GM23248 (cell line): Measurements from ENCODE around the gene PPP1R3E. TPM values are rescaled to one million over a fixed set of nuclear protein-coding genes. Genes with fewer than 3 reads are reported as not detected.
A peak's percentile ranks its signal among the peaks of the same experiment; 100 is the strongest.

Source experiments
- DNase-seq: peaks from one replicate; pipeline ENCODE4 v3.0.0-alpha.2; 2015
- H2AFZ ChIP-seq: fragments of 200-600 bp; sonication (generic); 2 replicates; pipeline ENCODE4 v1.6.1; 2016; ENCODE audit warnings: antibody characterized with exemption
- H3F3A ChIP-seq: fragments of 200-600 bp; sonication (generic); 2 replicates; pipeline ENCODE4 v1.6.1; 2016; ENCODE audit warnings: mild to moderate bottlenecking, antibody characterized with exemption, mixed run types; ENCODE audit not compliant: insufficient read depth
- H3K27ac ChIP-seq: fragments of 200-600 bp; sonication (generic); 2 replicates; pipeline ENCODE4 v1.5.1; 2016; ENCODE audit warnings: mild to moderate bottlenecking
- H3K27me3 ChIP-seq: fragments of 200-600 bp; sonication (generic); replicated peaks from 2 replicates; pipeline ENCODE4 v1.6.1; 2016; ENCODE audit warnings: mild to moderate bottlenecking; ENCODE audit not compliant: insufficient read depth
- H3K36me3 ChIP-seq: fragments of 200-600 bp; sonication (generic); 2 replicates; pipeline ENCODE4 v1.6.1; 2016; ENCODE audit warnings: low read depth, mild to moderate bottlenecking
- H3K4me1 ChIP-seq: fragments of 200-600 bp; sonication (generic); 2 replicates; pipeline ENCODE4 v1.6.1; 2016; ENCODE audit warnings: mild to moderate bottlenecking; ENCODE audit not compliant: insufficient read depth
- H3K4me2 ChIP-seq: fragments of 200-600 bp; sonication (generic); one replicate; pipeline ENCODE4 v1.6.1; 2016; ENCODE audit warnings: mild to moderate bottlenecking; ENCODE audit not compliant: unreplicated experiment
- H3K4me3 ChIP-seq: fragments of 200-600 bp; sonication (generic); 2 replicates; pipeline ENCODE4 v1.5.1; 2016; ENCODE audit warnings: mild to moderate bottlenecking
- H3K79me2 ChIP-seq: fragments of 200-600 bp; sonication (generic); 2 replicates; pipeline ENCODE4 v1.6.1; 2016; ENCODE audit warnings: mild to moderate bottlenecking; ENCODE audit not compliant: insufficient read depth
- H3K9ac ChIP-seq: fragments of 200-600 bp; sonication (generic); 2 replicates; pipeline ENCODE4 v1.6.1; 2016; ENCODE audit warnings: mild to moderate bottlenecking
- H3K9me2 ChIP-seq: fragments of 200-600 bp; sonication (generic); 2 replicates; pipeline ENCODE4 v1.6.1; 2016; ENCODE audit warnings: mixed run types, mild to moderate bottlenecking, moderate library complexity; ENCODE audit not compliant: insufficient read depth
- H3K9me3 ChIP-seq: fragments of 200-600 bp; sonication (generic); one replicate; pipeline ENCODE4 v1.6.1; 2017; ENCODE audit warnings: low read depth
- H4K20me1 ChIP-seq: fragments of 200-600 bp; sonication (generic); 2 replicates; pipeline ENCODE4 v1.6.0; 2016; ENCODE audit not compliant: insufficient read depth
- EZH2 ChIP-seq: fragments of 200-600 bp; sonication (generic); IDR thresholded peaks from 2 replicates; pipeline ENCODE4 v1.6.1; 2018; ENCODE audit warnings: antibody characterized with exemption, mild to moderate bottlenecking; ENCODE audit not compliant: insufficient read depth, poor library complexity, severe bottlenecking
- EZH2phosphoT487 ChIP-seq: fragments of 200-600 bp; sonication (generic); IDR thresholded peaks from 2 replicates; pipeline ENCODE4 v1.6.1; 2018; ENCODE audit warnings: antibody characterized with exemption, moderate library complexity, mild to moderate bottlenecking, low read depth; ENCODE audit not compliant: insufficient read depth
- WGBS, 2 experiments: methylation state at CpG; one replicate each; pipeline ENCODE4 v1.1.6; 2015 to 2017; ENCODE audit warnings: low lambda C conversion rate in 2 of 2, low coverage in 1 of 2; ENCODE audit errors: missing lambda C conversion rate in 2 of 2; 5-methylcytosine and 5-hydroxymethylcytosine counted together
- in situ Hi-C: fragments of 300-500 bp; cut with MboI; formaldehyde crosslinking; loops from 2 replicates; pipeline ENCODE4 v1.15.0; 2020
- polyA plus RNA-seq: library from polyadenylated mRNA; unstranded; fragments of >200 nt; fragmentation: Nextera tagmentation; extraction: Ambion mirVana; gene quantifications from 2 replicates; pipeline ENCODE4 v1.2.1, GENCODE V29; 2016
- total RNA-seq: library from RNA; depleted of rRNA; stranded (reverse); fragments of >200 nt; shearing (Covaris generic); gene quantifications from 2 replicates; pipeline ENCODE4 v1.2.3, GENCODE V29; 2014

Gene PPP1R3E
- total and polyA plus RNA-seq, 2 experiments from 2014 or later, result 1.4 to 4.1 TPM

DNA sequence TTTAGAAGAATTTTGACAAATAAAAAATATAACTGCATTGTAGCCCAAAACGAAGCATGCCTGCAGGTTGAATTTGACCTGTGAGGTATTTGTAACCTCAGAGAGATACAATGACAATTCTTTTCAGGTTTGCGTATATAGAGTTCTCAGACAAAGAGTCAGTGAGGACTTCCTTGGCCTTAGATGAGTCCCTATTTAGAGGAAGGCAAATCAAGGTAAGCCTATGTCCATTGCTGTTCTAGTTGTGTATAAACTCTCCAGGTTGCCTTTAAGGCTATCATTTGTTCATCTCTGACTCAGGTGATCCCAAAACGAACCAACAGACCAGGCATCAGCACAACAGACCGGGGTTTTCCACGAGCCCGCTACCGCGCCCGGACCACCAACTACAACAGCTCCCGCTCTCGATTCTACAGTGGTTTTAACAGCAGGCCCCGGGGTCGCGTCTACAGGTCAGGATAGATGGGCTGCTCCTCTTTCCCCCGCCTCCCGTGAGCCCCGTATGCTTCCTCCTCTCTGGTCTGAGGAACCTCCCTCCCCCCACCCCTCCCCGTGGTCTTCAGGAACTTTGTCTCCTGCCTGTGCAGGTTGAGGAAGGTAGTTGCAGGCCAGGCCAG is 21.3 kb upstream of the PPP1R3E start:
- no peak overlapping the region for H3K4me2 ChIP-seq
- H3K79me2 ChIP-seq, result peaks cover 31% of the 10 kb centered on the region
- no peaks in the 10 kb centered on the region for H3K9me2 ChIP-seq
- H3K36me3 ChIP-seq, result peaks cover 33% of the 10 kb centered on the region
- in situ Hi-C loops, result no loop called here
- no peak for DNase-seq
- 83 to 87% methylated on average over 12 to 18 of the region's 18 CpGs for WGBS, 2 experiments
- no peak overlapping the region for H3K9ac ChIP-seq
- peaks cover 8% of the 10 kb centered on the region for H3K4me1 ChIP-seq
- no peak for TF ChIP-seq EZH2
- TF ChIP-seq EZH2phosphoT487, result no peak
- H3K27me3 ChIP-seq, result no peaks in the 10 kb centered on the region
- peaks cover 56% of the 10 kb centered on the region for H3F3A ChIP-seq
- no peak overlapping the region for H3K27ac ChIP-seq
- no peak overlapping the region for H2AFZ ChIP-seq
- H3K4me3 ChIP-seq, result no peak overlapping the region
- no peaks in the 10 kb centered on the region for H4K20me1 ChIP-seq
- no peaks in the 10 kb centered on the region for H3K9me3 ChIP-seq

DNA sequence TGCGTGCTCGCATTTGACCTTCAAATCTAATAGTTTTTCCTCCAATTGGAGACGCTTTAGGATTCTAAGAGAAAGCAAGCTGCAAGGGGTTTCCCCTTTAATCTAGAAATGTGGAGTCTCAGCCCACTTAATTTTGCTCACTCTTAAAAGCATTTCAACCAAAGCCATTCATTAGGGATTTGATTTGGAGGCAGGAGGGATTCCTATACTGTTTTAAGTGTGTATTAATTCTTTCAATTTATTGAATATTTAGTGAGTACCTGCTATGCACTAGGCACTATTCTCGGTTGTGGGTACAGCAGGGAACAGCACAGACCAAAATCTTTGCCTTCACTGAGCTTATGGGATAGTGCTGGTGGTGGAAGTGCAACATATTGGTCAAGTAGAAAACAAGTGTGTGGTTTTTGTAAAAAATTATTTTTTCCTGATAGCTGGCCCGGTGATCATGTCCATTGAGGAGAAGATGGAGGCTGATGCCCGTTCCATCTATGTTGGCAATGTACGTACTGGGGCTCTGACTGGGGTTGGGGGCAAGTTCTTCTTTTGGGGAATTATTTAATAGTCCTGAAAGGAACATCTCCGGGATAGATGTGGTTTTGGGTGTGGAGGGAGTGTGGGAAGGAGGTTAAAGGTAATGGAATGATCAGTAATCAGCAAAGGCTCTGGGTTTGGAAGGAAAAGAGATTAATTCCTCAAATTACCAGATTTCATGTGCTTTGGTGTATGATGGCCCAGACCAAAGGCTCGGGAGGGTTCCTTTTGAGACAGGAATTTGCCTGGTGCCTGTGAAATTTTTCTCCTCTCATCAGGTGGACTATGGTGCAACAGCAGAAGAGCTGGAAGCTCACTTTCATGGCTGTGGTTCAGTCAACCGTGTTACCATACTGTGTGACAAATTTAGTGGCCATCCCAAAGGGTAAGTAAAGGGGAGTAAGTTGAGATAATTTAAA is 20.2 kb upstream of the PPP1R3E start:
- Histone ChIP-seq H3K4me3 (peak overlapping the region; percentile 86), H3K79me2 (peaks cover 32% of the 10 kb centered on the region), H3F3A (peaks cover 59% of the 10 kb centered on the region), H3K9ac (peak overlapping the region; percentile 97), H4K20me1 (no peaks in the 10 kb centered on the region), H2AFZ (0 out of 2 replicates have a peak overlapping the region, but pooled peaks have one; percentile 10), H3K4me2 (peak overlapping the region; percentile 93), H3K27ac (peak overlapping the region; percentile 91), H3K4me1 (peaks cover 8% of the 10 kb centered on the region), H3K9me3 (no peaks in the 10 kb centered on the region), H3K27me3 (no peaks in the 10 kb centered on the region), H3K36me3 (peaks cover 33% of the 10 kb centered on the region), H3K9me2 (no peaks in the 10 kb centered on the region)
- no peak for DNase-seq
- in situ Hi-C loops, result no loop called here
- no peak for TF ChIP-seq EZH2phosphoT487
- no peak for TF ChIP-seq EZH2
- 35 to 36% methylated on average over 10 of the region's 10 CpGs for WGBS, 2 experiments

DNA sequence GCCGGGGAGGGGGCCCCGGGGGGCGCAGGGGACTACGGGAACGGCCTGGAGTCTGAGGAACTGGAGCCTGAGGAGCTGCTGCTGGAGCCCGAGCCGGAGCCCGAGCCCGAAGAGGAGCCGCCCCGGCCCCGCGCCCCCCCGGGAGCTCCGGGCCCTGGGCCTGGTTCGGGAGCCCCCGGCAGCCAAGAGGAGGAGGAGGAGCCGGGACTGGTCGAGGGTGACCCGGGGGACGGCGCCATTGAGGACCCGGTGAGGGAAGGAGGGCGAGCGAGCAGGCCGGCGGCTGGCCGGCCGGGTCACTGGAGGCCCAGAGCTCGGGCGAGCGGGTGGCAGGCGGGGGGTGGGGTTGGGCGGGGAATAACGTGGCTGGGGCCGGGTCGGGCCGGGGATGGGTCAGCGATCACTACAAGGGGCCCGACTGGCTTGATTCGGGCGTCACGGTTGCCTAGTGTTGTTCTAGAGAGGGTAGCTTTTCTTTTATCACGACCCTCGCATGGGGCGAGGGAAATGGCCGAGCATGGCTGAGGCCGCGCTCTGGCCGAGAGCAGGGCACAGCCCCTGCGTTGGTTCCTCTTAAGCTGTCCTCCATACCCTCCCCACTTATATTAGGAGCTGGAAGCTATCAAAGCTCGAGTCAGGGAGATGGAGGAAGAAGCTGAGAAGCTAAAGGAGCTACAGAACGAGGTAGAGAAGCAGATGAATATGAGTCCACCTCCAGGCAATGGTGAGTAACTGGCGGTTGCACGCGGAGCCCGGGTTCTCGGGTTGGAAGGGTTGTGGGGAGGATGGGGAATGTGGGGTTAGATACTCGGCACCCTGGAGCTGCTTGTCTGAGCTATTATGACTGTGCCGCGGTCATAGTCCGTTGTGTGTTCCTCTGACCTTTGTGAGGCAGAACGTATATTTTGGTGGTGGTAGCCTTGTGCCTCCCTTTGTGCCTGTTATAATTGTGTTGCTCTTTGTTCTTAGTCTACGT is 19.2 kb upstream of the PPP1R3E start:
- H3K27ac ChIP-seq, result peak overlapping the region; percentile 91
- in situ Hi-C loops, result no loop called here
- H2AFZ ChIP-seq, result 0 out of 2 replicates have a peak overlapping the region, but pooled peaks have one; percentile 10
- H3K27me3 ChIP-seq, result no peaks in the 10 kb centered on the region
- no peaks in the 10 kb centered on the region for H3K9me2 ChIP-seq
- H3K4me2 ChIP-seq, result peak overlapping the region; percentile 93
- 0 to 1% methylated on average over 29 to 56 of the region's 64 CpGs for WGBS, 2 experiments
- peak overlapping the region; percentile 86 for H3K4me3 ChIP-seq
- DNase-seq, result peak; percentile 88
- H3K4me1 ChIP-seq, result peaks cover 8% of the 10 kb centered on the region
- H3K9ac ChIP-seq, result peak overlapping the region; percentile 97
- peaks cover 42% of the 10 kb centered on the region for H3K79me2 ChIP-seq
- H3K9me3 ChIP-seq, result no peaks in the 10 kb centered on the region
- no peaks in the 10 kb centered on the region for H4K20me1 ChIP-seq
- TF ChIP-seq EZH2 (no peak), EZH2phosphoT487 (no peak)
- peaks cover 56% of the 10 kb centered on the region for H3F3A ChIP-seq
- peaks cover 33% of the 10 kb centered on the region for H3K36me3 ChIP-seq
